ENCODE data around the gene SCFD1.
A peak's percentile ranks its signal among the peaks of the same experiment; 100 is the strongest.
"Not testable (repeated sequence)": the region's sequence is repeated elsewhere in the genome, so short reads cannot be mapped to it uniquely, and the experiment has no call there.

The SCFD1 gene

DNA sequence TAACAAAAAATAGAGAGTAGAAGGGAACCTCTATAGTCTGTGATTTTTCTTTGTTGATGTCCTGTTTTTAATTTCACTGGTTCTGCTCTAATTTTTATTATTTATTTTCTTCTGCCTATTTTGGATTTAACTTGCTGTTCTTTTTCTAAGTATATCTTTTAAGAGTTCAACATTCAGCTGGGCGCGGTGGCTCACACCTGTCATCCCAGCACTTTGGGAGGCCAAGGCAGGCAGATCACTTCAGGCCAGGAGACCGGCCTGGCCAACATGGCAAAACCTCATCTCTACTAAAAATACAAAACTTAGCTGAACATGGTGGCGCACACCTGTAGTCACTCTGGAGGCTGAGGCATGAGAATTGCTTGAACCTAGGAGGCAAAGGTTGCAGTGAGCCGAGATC lies 58.7 kb downstream of the SCFD1 start:
- DNase-seq = not testable (repeated sequence)

DNA sequence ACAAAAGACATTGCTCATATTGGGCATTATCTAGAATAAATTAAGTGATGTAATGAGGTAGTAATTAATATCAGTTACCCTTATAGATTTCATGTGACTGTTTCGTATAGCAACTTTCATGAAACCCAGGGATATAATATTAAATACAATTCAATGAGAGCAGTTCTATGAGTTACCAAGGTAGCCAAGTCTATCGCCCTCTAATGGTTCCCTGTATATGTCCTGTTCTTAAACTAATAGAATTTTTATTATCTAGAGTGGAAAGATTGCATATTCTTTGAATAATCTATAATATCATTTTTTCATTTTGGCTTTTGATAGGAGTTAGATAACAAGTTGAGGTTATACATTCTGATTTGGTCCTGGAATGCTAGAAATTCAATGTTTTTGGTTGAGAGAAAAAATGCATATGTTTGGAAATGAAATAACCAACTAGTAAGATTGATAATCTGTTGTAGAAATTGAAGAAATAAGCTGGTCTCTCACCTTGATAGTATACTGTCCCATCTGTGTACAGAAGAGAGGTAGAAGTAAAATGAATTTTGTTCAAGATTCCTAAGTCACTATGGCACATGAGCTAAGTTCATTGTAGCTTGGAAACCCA lies 59.7 kb downstream of the SCFD1 start:
- no peak for DNase-seq

DNA sequence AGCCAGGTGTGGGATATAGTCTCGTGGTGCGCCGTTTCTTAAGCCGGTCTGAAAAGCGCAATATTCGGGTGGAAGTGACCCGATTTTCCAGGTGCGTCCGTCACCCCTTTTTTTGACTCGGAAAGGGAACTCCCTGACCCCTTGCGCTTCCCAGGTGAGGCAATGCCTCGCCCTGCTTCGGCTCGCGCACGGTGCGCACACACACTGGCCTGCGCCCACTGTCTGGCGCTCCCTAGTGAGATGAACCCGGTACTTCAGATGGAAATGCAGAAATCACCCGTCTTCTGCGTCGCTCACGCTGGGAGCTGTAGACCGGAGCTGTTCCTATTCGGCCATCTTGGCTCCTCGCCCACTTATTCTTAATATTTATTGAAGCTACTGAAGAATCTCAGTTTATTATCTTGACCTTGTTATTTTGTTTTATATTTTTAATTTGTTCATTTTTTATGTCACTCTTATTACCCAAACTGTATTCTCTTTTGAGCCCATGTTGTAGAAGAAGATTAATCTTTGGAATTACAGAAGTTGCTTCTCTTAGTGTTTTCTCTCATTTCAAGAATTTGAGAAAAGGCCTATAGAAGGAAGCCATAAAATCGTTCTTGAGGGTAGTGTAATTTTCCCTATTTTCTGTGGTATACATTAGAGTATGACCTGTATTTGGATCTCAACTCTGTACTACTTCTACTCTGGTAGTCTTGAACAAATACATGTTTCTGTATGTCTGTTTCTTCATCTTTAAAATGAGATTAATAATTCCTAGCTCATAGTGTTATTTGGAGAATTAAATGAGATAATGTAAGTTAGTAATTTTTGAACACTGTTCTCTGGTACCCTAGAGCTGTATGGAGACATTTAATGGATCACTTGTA lies 68.6 kb downstream of the SCFD1 start:
- peak; percentile 11 for DNase-seq

DNA sequence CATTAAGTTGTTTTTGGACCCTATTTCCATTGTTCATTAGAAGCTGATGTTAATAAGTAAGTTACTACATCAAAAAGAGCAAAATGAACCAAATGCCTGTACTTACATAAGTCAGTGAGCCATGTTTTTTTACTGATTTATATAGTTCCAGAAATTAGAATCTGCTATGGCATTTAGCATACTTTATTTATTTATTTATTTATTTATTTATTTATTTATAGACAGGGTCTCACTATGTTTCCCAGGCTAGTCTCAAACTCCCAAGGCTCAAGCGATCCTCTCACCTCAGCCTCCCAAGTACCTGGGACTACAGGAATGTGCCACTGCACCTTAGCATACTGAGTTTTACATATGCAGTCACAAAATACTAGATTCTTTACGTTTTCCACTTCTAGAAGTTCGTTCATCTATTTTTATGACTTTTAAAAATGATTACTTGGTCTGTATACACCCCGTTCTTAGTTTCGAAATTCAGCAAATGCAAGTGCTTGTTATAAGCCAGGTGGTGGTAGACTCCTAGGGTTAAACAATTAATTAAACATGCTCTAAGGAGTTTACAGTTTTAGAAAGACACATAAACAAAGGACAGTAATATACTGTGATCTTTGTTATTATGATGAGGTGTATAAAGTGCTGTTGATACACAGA lies 69.8 kb downstream of the SCFD1 start:
- DNase-seq = no peak

DNA sequence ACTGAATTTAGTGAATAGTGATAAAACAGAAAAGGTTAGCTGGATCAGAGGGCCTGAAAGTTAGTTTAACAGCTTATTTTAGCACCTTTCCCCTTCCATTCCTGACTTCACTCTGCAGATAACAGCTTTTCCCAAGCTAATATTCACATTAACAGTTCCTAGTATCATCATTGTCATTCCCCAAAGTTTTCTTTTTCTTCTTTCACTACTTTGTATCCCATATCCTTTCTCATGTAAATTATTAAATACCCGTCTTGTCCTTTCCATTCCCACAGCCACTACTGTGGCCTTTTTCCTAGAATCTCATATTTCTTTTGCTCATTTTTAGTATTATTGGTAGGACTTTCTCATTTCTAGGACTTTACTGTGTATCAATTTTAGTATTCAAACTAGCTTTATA lies 70.5 kb downstream of the SCFD1 start:
- DNase-seq = no peak

DNA sequence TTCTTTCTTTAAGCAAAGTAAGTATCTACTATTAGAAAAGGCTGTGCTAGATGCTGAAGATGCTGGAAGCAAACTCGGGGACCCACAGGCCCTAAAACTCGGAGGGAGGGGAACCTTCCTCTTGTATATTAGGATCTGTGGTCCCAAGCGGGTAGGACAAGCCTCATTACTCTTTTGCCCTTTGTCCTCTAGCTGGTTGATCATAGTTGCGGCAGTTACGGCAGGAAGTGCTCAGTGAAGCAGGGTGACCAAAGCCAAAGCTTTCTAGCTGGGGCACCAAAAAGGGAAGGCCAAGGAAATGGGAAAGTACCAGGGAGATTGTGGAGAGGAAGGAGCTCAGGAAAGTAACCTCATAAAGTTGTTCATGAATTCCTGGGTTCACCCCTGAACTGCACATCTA lies 76.3 kb downstream of the SCFD1 start:
- DNase-seq = no peak

DNA sequence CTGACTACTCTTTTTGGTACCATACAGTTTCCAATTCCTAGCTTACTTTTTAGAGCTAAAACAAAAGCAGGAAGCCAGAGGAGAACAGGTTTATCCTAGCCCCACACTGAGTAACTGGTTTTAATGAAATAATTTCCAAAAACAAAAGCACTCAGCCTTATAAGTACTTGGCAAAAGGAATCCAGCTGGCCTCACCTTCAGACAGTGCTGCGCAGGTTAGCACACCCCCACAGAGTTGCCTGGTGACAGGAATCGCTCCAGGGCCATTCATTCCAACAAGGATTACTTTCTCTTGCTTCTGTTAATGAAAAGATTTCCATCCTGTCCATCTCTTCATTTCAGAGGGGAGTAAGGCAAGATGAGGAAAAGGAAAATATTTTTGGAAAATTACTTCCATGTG lies 84.6 kb downstream of the SCFD1 start:
- no peak for DNase-seq

DNA sequence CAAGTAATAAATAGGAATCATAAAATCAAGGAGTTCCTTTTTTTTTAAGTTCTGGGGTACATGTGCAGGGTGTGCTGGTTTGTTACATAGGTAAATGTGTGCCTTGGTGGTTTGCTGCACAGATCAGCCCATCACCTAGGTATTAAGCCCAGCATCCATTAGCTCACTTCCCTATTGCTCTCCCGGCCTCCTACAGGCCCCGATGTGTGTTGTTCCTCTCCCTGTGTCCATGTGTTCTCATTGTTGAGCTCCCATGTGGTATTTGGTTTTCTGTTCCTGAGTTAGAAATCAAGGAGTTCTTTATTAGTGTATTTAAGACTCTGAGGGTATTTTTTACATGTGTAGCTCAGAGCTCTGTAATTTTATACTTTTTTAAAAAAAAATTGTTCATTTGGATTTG lies 86.0 kb downstream of the SCFD1 start:
- no peak for DNase-seq

DNA sequence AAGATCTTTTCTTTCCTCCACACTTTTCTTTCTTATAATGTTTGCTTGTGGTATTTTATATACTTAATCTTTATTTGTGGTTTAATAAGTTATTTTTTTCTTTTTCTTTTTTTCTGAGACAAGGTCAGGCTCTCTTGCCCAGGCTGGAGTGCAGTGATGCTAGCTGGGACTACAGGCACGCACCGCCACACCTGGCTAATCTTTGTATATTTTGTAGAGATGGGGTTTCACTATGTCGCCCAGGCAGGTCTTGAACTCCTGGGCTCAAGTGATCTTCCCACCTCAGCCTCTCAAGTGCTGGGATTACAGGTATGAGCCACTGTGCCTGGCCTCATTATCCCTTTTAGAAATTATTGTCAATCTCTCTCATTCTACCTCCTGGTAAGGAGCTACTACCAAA lies 87.1 kb downstream of the SCFD1 start:
- no peak for DNase-seq

DNA sequence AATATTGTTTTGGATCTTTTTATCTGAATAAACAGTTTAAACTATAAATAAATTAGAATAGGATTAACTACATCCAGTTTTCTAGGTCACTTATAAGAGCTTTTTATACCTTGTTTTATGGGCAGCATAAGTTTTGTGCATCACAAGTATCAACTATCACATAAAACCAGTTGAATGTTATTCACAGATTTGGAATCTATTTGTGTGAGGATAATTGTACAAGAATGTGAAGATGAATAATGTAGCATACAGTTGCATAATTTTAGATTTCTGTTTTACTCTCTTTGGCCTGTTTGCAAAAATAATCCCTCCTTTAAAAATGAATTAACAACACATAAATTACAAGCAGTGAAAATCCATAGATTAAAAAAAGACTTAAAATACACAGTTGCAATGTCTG lies 88.8 kb downstream of the SCFD1 start:
- no peak for DNase-seq

DNA sequence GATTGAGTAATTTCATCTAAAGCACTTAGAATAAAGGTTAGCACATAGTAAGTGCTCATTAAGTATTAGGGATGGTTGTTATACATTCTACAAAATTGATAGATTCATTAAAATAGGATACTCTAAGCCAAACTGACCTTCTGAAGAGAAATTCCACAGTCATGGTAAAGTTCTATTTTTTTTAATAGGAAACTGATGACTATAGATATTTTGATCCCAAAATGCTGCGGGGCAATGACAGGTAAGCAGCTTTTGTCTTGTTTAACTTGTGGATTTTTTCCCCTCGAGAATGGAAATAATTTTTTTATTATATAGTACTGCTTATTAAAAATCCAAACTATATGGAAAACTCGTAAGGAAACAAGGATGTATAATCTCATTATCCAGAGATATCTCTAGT lies 97.0 kb downstream of the SCFD1 start:
- no peak for DNase-seq

DNA sequence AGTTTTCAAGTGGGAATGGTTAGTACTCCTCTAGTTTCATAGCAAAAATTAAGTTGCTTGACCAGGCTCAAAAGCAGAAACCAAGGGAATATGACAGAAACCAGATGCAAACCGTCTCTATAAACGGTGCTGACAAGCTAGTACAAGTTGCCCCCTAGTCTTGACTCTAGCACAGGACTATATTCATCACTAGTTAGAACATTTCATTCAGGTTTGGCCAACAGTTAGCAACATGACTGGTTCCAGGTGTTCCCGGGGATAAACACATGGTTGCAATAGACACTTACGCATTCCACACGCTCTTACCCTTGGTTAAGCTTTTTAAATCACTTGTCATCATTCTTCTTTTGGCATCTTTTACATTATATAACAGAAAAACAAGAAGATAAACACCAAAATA lies 103.6 kb downstream of the SCFD1 start:
- DNase-seq = no peak

DNA sequence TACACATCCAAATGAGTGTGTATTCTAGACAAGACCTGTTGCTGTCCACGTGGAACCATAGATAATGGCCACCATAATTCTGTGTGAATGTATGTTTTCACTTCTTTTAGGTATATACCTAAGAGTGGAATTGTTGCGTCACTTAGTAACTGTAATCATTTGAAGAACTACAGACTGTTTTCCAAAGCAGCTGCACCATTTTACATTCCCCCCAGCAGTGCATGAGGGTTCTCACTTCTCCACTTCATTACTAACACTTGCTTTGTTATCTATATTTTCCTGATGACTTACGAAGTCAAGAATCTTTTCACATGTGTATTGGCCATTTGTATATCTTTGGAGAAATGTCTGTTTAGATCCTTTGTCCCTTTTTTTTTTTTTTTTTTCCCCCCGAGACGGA lies 106.4 kb downstream of the SCFD1 start:
- no peak for DNase-seq

DNA sequence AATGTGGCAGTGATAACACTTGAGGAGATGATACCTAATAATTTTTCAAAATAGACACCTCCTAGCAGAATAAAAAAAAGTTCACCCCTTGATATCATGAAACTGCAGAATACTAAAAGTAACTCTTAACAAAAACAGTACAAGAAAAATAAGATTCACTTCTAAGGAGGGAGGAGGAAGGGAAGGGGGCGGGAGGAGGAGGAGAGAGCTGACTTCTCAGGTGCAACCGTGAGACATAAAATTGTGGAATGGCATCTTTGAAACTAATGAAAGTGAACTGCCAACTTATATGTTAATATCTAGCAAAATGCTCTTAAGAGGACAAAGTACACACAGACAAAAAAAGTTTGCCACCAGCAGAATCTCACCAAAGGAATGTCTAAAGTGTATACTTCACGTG lies 115.8 kb downstream of the SCFD1 start:
- no peak for DNase-seq

DNA sequence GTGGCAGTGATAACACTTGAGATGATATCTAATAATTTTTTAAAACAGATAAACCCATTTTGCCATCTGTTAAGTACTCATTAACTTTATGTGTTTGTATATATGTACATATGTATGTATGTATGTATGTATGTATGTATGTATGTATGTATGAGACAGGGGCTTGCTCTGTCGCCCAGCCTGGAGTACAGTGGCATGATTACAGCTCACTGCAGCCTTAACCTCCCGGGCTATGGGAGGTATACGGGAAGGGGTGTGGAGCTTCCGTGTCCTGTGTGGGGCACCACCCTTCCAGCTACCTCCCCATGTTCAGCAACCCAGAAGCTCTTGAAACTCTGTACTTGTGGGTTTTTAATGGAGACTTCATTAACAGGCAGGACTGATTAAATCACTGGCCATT lies 116.9 kb downstream of the SCFD1 start:
- no peak for DNase-seq

DNA sequence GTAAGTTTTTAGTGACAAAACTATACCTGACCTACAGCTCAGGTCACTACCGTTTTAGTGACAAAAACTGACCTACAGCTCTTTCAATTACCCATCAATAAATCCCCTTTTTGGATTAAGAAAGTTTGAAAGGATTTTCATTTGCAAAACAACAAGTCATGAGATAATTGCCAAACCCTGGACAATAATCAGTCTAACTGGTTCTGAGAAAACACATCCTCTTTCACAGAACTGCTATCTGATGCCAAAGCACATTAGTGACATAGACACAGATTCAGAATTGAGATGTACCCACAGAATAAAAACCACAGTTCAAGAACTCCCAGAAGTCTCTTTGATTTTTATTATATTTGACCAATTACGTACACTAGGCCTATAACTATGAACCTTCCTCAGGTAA lies 126.2 kb downstream of the SCFD1 start:
- DNase-seq = no peak

DNA sequence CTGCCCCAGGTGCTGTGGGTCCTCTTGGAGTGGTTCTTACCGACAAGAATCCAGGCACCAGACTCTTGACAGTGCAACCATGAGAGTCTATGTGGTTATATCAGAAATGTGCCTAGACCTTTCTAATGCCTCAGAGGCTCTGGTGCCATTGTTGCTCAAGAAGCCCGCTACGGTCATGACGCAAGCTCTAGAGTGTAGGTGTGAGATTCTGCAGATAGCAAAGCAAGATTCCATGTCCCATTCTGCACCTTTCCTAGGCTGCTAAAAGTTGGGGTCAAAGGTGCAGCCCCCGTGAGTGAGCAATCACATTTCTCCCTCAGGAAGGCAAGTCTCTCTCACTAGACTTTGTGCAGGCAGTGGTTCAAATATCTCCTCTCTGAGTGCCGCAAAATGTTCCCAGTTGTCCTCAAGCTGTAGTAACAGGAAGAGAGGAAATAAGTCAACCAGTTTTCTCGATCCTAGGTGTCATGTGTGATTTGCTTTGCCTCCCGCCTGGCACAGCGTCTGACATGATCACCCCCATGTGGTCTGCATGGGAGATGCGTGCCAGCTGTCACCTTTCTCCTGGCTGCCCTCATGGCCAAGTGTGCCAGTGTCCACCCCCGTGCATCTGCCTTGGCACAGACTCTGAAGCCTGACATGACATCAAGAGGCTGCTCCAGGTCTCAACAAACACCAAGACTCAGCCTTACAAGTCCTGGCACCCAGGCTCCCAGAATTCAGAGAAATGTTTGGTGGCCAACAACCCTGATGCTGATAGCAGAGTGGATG lies 129.7 kb downstream of the SCFD1 start:
- peak; percentile 12 for DNase-seq

DNA sequence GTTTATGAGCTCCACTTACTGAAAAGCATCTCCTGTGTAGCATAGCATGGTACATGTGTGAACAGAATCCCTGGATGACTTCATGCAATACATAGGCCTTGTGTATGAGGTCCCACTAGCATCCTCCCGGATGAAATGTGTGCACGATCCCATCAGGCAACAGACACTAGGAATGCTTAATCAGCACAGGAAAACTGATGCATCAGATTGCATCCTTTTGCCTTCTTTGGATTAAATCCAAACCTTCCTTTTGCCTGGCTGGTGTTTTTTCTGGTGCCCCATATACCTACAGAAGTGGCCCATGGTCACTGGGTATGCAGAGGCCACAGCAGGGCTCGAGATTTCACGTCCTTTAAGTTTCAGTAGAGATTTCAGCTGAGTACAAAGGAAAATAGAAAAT lies 131.3 kb downstream of the SCFD1 start:
- DNase-seq = no peak

DNA sequence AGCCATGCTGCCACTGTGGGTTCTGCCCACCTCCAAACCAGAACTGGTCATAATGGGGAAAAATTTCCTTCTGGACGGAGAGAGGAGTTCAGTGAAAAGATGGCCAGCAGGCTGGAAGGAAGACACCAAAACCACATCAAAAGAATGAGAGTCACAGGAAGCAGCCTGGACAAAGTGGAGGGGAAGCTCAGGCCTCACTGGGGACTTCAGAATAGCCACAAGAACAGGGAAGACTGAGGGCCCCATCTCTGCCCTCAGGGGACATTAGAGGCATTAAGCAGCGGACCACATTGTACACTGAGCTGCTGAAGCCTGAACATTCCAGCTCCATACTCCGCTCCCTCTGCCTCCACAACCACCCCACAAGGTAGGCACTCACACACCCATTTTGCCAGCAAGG lies 132.7 kb downstream of the SCFD1 start:
- no peak for DNase-seq

DNA sequence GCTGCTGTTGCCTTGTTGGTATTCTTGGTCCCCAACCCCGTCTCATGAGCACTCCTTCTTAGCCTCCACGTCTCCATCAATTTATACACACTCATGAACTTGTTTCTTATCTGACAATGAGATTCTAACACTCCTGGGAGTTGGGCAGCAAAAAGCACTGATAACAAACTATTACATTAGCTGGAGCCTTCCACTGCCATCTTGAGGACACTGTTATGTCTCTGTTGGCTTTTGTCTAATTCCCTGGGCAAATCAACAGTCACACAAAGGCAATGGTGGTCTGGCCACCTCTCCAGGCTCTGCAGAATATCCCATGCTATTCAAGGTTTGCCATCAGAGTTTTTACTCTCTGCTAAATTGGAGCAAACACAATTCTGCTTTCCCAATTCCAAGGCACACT lies 134.5 kb downstream of the SCFD1 start:
- DNase-seq = no peak

DNA sequence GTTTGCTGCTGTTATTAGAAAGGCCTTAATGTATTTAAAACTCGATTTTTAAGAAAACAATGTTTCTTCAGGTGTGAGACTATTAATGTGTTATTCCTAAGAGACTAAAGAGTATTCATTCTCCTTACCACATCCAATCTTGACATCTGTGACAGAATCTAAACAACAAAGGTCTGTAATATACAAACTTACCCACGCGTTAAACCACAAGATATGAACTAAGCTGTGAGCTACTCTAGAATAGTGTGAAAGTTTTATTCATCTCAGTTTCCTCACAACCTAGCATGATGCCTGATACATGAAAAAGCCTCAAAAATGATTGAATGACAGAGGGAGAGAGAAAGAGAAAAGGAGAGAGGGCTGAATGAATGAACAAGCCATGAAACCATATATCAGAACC lies 135.0 kb downstream of the SCFD1 start:
- DNase-seq = no peak

DNA sequence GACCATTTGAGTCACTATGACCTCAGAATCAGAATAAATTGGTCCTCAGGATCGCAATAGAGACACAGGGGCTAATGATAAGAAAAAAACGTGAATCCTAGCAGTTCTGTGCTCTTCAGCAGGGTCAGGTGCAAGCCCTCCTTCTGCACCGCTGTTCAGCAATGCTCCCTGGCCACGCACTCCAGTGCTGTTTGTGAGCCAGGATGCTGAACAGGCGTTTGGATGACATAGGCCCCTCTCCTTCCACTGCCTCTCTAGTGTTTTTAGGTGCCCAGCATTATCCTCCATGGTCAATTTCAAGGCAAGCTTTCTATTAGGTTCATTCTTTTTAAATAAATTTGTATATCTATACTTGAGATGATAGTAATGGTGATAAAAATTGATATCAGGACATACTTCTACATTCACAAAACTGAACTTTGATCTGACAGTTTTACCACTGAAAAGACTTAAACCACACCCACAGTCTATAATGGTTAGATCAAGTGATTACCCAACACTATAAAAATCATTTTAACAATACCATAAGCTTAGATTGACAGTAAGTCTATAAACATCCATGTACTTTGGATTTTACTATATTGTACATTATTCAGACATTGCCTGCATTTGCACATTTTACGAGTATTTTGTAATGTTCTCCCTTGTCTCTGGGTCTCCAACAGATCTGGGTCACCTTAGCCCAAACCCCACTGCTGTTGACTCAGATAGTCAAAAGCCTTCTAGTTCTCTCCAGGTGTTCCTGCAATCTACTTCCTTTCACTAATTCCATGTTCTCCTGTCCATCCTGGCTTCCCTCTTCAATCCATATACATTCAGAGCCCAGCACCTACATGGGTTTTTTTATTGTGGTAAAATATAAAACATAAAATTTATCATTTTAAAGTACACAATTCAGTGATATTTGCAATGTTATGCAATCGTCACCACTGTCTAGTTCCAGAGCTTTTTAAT lies 137.3 kb downstream of the SCFD1 start:
- DNase-seq = no peak
